NT2/D1 (cell line): ENCODE results near the gene NPY4R.
"Not testable (repeated sequence)": the region's sequence is repeated elsewhere in the genome, so short reads cannot be mapped to it uniquely, and the experiment has no call there.

ENCODE experiments used
- DNase-seq: peaks from one replicate; pipeline ENCODE4 v3.0.0-alpha.2; 2011; ENCODE audit warnings: low read depth, low spot score
- H3K27me3 ChIP-seq: 2 replicates; pipeline ENCODE4 v1.6.0; 2011; ENCODE audit warnings: mild to moderate bottlenecking; ENCODE audit not compliant: insufficient read length, insufficient read depth
- H3K36me3 ChIP-seq: 2 replicates; pipeline ENCODE4 v1.6.1; 2011; ENCODE audit warnings: mild to moderate bottlenecking, low read length, mixed read lengths; ENCODE audit not compliant: insufficient read depth, insufficient read length
- H3K4me1 ChIP-seq: 2 replicates; pipeline ENCODE4 v1.5.1; 2011; ENCODE audit not compliant: insufficient read depth, insufficient read length
- H3K4me3 ChIP-seq: 2 replicates; pipeline ENCODE4 v1.5.1; 2011; ENCODE audit warnings: low read depth; ENCODE audit not compliant: insufficient read length
- H3K9ac ChIP-seq: 2 replicates; pipeline ENCODE4 v1.6.0; 2011; ENCODE audit warnings: low read depth; ENCODE audit not compliant: insufficient read length
- H3K9me3 ChIP-seq: 2 replicates; pipeline ENCODE4 v1.5.1; 2011; ENCODE audit warnings: mild to moderate bottlenecking, low read length; ENCODE audit not compliant: insufficient read depth

The NPY4R gene

GRCh38 chr10:46412665-46413064 is 53.1 kb downstream of the NPY4R start:
- not testable (repeated sequence) for H3K4me1 ChIP-seq, H3K4me3 ChIP-seq, H3K9me3 ChIP-seq, H3K36me3 ChIP-seq, DNase-seq, H3K9ac ChIP-seq, H3K27me3 ChIP-seq

DNA sequence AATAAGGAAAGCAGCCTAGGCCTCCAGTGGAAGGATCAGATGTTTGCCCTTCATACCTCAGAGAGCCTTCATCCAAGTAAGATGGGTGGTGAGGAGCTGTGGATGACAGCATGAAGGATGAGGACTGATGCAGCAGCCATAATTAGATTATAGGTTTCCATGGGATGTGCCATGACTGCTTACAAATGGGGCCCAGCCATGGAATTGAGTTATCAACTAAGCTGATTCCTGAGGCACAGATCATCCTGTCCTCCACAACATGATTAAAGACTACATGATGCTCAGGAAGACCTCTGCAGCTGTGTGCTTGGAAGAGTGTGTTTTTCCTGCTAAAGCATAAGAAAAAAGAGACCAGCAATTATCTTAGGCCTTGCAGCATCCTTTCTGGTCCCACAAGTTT is 54.6 kb downstream of the NPY4R start:
- not testable (repeated sequence) for H3K4me3 ChIP-seq, H3K9me3 ChIP-seq, H3K4me1 ChIP-seq, H3K27me3 ChIP-seq, H3K36me3 ChIP-seq, DNase-seq, H3K9ac ChIP-seq
